ENCODE measurements around the gene VIT. TPM values are rescaled to one million over a fixed set of nuclear protein-coding genes. Genes with fewer than 3 reads are reported as not detected.
"Not testable (repeated sequence)": the region's sequence is repeated elsewhere in the genome, so short reads cannot be mapped to it uniquely, and the experiment has no call there.

The VIT gene
- polyA plus RNA-seq, 1 experiment = not detected

DNA sequence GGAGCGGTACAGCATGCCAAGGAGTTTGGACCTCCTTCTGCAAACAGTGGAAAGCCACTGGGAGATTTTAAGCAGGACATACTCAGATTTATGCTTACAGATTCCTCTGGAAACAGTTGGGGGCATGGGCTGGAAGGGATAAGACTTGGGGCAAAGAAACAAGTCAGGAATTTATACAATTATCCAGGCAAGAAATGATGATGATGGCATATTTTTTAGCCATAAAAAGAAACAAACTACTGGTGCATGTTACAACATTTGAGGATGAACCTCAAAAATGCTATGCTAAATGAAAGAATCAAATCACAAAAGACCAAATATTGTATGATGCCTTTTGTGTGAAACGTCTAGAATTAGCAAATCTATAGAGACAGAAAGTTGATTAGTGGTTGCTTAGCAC lies 13.5 kb upstream of the VIT start:
- no peak overlapping the region for H3K4me3 ChIP-seq (ENCODE audit: low read depth, low read length)
- H3K9me3 ChIP-seq (ENCODE audit: control insufficient read depth, insufficient read depth, low read length) = peaks cover 2% of the 10 kb centered on the region
- TF ChIP-seq, protein P1, sequence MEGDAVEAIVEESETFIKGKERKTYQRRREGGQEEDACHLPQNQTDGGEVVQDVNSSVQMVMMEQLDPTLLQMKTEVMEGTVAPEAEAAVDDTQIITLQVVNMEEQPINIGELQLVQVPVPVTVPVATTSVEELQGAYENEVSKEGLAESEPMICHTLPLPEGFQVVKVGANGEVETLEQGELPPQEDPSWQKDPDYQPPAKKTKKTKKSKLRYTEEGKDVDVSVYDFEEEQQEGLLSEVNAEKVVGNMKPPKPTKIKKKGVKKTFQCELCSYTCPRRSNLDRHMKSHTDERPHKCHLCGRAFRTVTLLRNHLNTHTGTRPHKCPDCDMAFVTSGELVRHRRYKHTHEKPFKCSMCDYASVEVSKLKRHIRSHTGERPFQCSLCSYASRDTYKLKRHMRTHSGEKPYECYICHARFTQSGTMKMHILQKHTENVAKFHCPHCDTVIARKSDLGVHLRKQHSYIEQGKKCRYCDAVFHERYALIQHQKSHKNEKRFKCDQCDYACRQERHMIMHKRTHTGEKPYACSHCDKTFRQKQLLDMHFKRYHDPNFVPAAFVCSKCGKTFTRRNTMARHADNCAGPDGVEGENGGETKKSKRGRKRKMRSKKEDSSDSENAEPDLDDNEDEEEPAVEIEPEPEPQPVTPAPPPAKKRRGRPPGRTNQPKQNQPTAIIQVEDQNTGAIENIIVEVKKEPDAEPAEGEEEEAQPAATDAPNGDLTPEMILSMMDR (IDR thresholded peaks at IDR 0.05; ENCODE audit: low read depth, low read length) = no peak
- H3K27me3 ChIP-seq (ENCODE audit: control insufficient read depth, insufficient read depth, low read length) = no peaks in the 10 kb centered on the region
- ChIA-PET CTCF (interaction anchor here (3.5 kb wide), 1 partner anchor 18 kb away, joined by 18 read pairs; no protein-coding TSS in a partner anchor), POLR2A (no interaction called here)
- no peak overlapping the region for H3K27ac ChIP-seq (ENCODE audit: low read depth, low read length)
- no peak for DNase-seq (ENCODE audit: low read depth, low spot score)

DNA sequence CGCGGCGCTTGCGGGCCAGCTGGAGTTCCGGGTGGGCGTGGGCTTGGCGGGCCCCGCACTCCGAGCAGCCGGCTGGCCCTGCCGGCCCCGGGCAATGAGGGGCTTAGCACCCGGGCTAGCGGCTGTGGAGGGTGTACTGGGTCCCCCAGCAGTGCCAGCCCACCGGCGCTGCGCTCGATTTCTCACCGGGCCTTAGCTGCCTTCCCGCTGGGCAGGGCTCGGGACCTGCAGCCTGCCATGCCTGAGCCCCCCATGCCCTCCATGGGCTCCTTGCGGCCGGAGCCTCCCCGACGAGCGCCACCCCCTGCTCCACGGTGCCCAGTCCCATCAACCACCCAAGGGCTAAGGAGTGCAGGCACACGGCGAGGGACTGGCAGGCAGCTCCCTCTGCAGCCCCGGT lies 8.2 kb upstream of the VIT start:
- POLR2A ChIA-PET = not testable (repeated sequence)

DNA sequence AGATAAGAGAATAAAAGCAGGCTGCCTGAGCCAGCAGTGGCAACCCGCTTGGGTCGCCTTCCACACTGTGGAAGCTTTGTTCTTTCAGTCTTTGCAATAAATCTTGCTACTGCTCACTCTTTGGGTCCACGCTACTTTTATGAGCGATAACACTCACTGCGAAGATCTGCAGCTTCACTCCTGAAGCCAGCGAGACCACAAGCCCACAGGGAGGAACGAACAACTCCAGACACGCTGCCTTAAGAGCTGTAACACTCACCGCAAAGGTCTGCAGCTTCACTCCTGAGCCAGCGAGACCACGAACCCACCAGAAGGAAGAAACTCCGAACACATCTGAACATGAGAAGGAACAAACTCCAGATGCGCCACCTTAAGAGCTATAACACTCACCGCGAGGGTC lies 7.5 kb upstream of the VIT start:
- H3K27ac ChIP-seq (ENCODE audit: low read depth, low read length); H3K27me3 ChIP-seq (ENCODE audit: control insufficient read depth, insufficient read depth, low read length); CTCF ChIA-PET; H3K9me3 ChIP-seq (ENCODE audit: control insufficient read depth, insufficient read depth, low read length); DNase-seq (ENCODE audit: low read depth, low spot score); POLR2A ChIA-PET; H3K4me3 ChIP-seq (ENCODE audit: low read depth, low read length): not testable (repeated sequence)

More for the DNA sequence above, 8.2 kb upstream of the VIT start:
- H3K4me3 ChIP-seq (ENCODE audit: low read depth, low read length); H3K27me3 ChIP-seq (ENCODE audit: control insufficient read depth, insufficient read depth, low read length); CTCF ChIA-PET; H3K27ac ChIP-seq (ENCODE audit: low read depth, low read length); H3K9me3 ChIP-seq (ENCODE audit: control insufficient read depth, insufficient read depth, low read length); DNase-seq (ENCODE audit: low read depth, low spot score): not testable (repeated sequence)

DNA sequence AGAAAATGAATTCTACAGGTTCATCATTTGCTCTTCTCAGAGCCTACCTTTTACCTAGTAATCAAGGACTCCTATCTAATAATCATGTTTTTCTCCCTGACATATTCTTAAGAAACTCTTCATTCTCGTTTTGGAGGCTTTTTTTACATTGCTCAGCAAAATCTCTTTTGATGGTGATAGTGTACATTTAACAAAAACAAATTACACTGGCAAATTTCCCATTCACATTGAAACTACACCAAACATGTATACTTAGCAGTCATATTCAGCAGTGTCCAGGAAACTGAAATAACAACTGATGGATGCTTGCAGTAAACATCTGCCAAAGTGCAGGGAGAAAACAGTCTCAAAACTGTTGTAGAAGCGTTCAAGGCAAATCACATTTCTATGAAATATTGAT lies 4.4 kb upstream of the VIT start:
- no peaks in the 10 kb centered on the region for H3K27me3 ChIP-seq (ENCODE audit: control insufficient read depth, insufficient read depth, low read length)
- ChIA-PET CTCF (no interaction called here), POLR2A (no interaction called here)
- peaks cover 2% of the 10 kb centered on the region; the same call in 1 of the 2 replicates for H3K9me3 ChIP-seq (ENCODE audit: control insufficient read depth, insufficient read depth, low read length)
- DNase-seq (ENCODE audit: low read depth, low spot score) = no peak
- TF ChIP-seq, protein P1 (IDR thresholded peaks at IDR 0.05; ENCODE audit: low read depth, low read length) = no peak
- no peak overlapping the region for H3K27ac ChIP-seq (ENCODE audit: low read depth, low read length)
- no peak overlapping the region for H3K4me3 ChIP-seq (ENCODE audit: low read depth, low read length)

DNA sequence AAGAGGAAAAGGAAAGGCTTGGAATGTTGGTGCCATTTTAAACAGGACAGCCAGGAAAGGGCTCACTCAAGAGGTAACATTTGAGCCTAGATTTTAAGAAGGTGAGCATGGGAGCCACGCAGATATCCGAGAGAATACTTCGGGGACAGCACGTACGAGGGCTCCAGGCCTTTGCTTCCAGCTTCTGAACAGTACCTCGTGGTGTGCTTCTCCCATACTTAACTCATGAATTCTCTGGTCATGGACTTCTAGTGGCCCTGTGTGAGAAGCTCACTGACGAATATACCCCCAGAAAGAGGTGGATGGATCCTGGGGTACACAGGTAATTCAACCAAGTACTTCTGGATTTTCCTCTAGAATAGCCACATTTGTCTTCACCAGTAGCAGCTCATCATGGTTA lies 2.7 kb upstream of the VIT start:
- Histone ChIP-seq H3K4me3 (ENCODE audit: low read depth, low read length) (no peak overlapping the region), H3K27ac (ENCODE audit: low read depth, low read length) (no peak overlapping the region), H3K27me3 (ENCODE audit: control insufficient read depth, insufficient read depth, low read length) (no peaks in the 10 kb centered on the region), H3K9me3 (ENCODE audit: control insufficient read depth, insufficient read depth, low read length) (no peaks in the 10 kb centered on the region)
- POLR2A ChIA-PET = no interaction called here
- DNase-seq (ENCODE audit: low read depth, low spot score) = no peak
- CTCF ChIA-PET = interaction anchor here (1.5 kb wide), 1 partner anchor 13 kb away, joined by 4 read pairs; no protein-coding TSS in a partner anchor
- TF ChIP-seq, protein P1 (IDR thresholded peaks at IDR 0.05; ENCODE audit: low read depth, low read length) = no peak

DNA sequence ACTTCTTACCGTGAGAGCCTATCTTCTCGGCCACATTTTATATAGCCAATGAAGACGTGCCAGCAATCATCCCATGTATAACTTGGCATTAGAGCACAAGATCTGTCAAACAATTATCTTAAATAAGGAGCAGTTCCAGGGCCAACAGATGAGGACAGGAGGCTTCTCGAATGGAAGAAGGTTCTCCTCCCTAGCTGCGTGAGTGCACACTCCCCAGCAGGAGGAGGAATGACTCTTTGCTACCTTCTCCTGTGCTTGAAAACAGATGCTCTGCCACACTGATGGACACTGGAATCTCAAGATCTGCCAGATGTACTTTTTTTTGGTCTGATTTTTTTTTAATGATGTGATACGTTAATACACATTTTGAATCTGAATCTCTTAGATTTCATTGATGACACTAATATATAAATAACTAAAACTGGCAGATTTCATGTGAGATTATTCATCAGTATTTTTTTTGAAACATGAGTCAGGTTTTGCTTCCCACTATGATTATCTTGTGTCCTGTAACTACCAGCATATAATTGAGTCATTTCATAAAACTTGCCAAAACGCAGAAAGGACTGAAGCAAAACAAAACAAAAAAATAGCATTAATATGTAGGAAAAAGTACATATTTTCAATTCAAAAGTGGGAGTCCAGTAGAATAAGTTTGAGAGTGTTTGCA lies 626 bp upstream of the VIT start:
- TF ChIP-seq, protein P1 (IDR thresholded peaks at IDR 0.05; ENCODE audit: low read depth, low read length) = peak; percentile 47
- Histone ChIP-seq H3K9me3 (ENCODE audit: control insufficient read depth, insufficient read depth, low read length) (no peaks in the 10 kb centered on the region), H3K27me3 (ENCODE audit: control insufficient read depth, insufficient read depth, low read length) (no peaks in the 10 kb centered on the region), H3K27ac (ENCODE audit: low read depth, low read length) (no peak overlapping the region), H3K4me3 (ENCODE audit: low read depth, low read length) (no peak overlapping the region)
- POLR2A ChIA-PET = interaction anchor here (0.7 kb wide), 2 partner anchors 156 to 333 kb away, joined by 3 to 4 read pairs; no protein-coding TSS in a partner anchor
- CTCF ChIA-PET = interaction anchor here (0.7 to 1.4 kb wide), 4 partner anchors 24 to 343 kb away, joined by 3 to 4 read pairs (median 3); no protein-coding TSS in a partner anchor
- DNase-seq (ENCODE audit: low read depth, low spot score) = no peak

Measured in AG04450 (cell line).